DMS114 treated with DMSO at 0.1 percent for 48 hours (cell line): ENCODE results near the gene CDCP2.
A peak's percentile ranks its signal among the peaks of the same experiment; 100 is the strongest.

Experiments
- DNase-seq: peaks from one replicate; lab custom pipeline; 2025; ENCODE audit not compliant: unreplicated experiment; lab: John Stamatoyannopoulos, UW

CDCP2 gene

GRCh38 chr1:54152696-54153095, at the start of gene CDCP2:
TSS of gene CDCP2 (minus strand) at chr1:54153000. CDS start at chr1:54152922, 78 bp downstream.
- no peak for DNase-seq

GRCh38 chr1:54200519-54200997, 47.8 kb upstream of the CDCP2 start:
- no peak for DNase-seq

GRCh38 chr1:54199765-54200518, 47.1 kb upstream of the CDCP2 start, which contains the start of the genes CYB5RL and MRPL37:
TSS of gene CYB5RL (minus strand) at chr1:54200030. CDS start at chr1:54195616, 4,414 bp downstream.
TSS of gene MRPL37 (plus strand) at chr1:54200167. CDS start at chr1:54200244, 77 bp downstream.
- DNase-seq, result peak; percentile 99

GRCh38 chr1:54199151-54199764, 46.5 kb upstream of the CDCP2 start:
- no peak for DNase-seq

- DNase-seq, result no peak
Measured at GRCh38 chr1:54193453-54193852, 40.7 kb upstream of the CDCP2 start.

GRCh38 chr1:54191525-54191924, 38.7 kb upstream of the CDCP2 start:
- no peak for DNase-seq

- DNase-seq, result no peak
Measured at GRCh38 chr1:54190526-54190925, 37.7 kb upstream of the CDCP2 start.

GRCh38 chr1:54188291-54188690, 35.5 kb upstream of the CDCP2 start:
- DNase-seq, result no peak

GRCh38 chr1:54186056-54186455, 33.3 kb upstream of the CDCP2 start:
- no peak for DNase-seq

GRCh38 chr1:54180701-54181360, 28.0 kb upstream of the CDCP2 start:
- no peak for DNase-seq

- no peak for DNase-seq
Measured at GRCh38 chr1:54178296-54179070, 25.7 kb upstream of the CDCP2 start.

GRCh38 chr1:54177726-54178125, 24.9 kb upstream of the CDCP2 start:
- no peak for DNase-seq

GRCh38 chr1:54176621-54177327, 24.0 kb upstream of the CDCP2 start:
- no peak for DNase-seq

GRCh38 chr1:54174106-54174505, 21.3 kb upstream of the CDCP2 start:
- DNase-seq, result no peak

- DNase-seq, result no peak
Measured at GRCh38 chr1:54173681-54174080, 20.9 kb upstream of the CDCP2 start.

- no peak for DNase-seq
Measured at GRCh38 chr1:54172614-54173599, 20.1 kb upstream of the CDCP2 start.

- DNase-seq, result no peak
Measured at GRCh38 chr1:54171606-54172005, 18.8 kb upstream of the CDCP2 start.

GRCh38 chr1:54171016-54171415, 18.2 kb upstream of the CDCP2 start:
- DNase-seq, result no peak

GRCh38 chr1:54169068-54169467, 16.3 kb upstream of the CDCP2 start:
- no peak for DNase-seq
